Dorsolateral prefrontal cortex (tissue), 118 donors: Measurements from ENCODE around the gene BANF1. TPM values are rescaled to one million over a fixed set of nuclear protein-coding genes. Genes with fewer than 3 reads are reported as not detected.

ENCODE experiments used
- total RNA-seq, 120 experiments: library from RNA; stranded (reverse); gene quantifications; one replicate each; pipeline versions ENCODE4 v1.2.3 to v1.2.4, GENCODE V29; 2022

Gene BANF1
- total RNA-seq, 120 experiments from 2014 or later = 89.7 to 186 (median 129) TPM

Other genes with a start within 250 kb of the BANF1 start
- gene AP5B1, start 221.5 kb upstream of the BANF1 start, total RNA-seq = 10 to 100 TPM; 12.0 to 32.4 (median 19.6) TPM
- gene OVOL1, start 215.4 kb upstream of the BANF1 start, total RNA-seq = 1 to 10 TPM in 4 of 120 experiments, under 1 TPM in 50, not detected in 66; 0.12 to 1.6 (median 0.31) TPM
- gene SNX32, start 168.5 kb upstream of the BANF1 start, total RNA-seq = 10 to 100 TPM; 18.6 to 78.2 (median 41.0) TPM
- 100 to 1,000 TPM; 509 to 985 (median 862) TPM for gene CFL1, start 144.3 kb upstream of the BANF1 start, total RNA-seq
- 10 to 100 TPM; 26.5 to 53.6 (median 39.9) TPM for gene MUS81, start 142.1 kb upstream of the BANF1 start, total RNA-seq
- 10 to 100 TPM; 16.5 to 72.1 (median 33.7) TPM for gene EFEMP2, start 129.7 kb upstream of the BANF1 start, total RNA-seq
- 1 to 10 TPM in 14 of 120 experiments, under 1 TPM in 32, not detected in 74; 0.32 to 2.9 (median 0.65) TPM for gene CTSW, start 122.7 kb upstream of the BANF1 start, total RNA-seq
- 100 to 1,000 TPM in 19 of 120 experiments, 10 to 100 TPM in 101; 56.1 to 115 (median 86.6) TPM for gene FIBP, start 114.0 kb upstream of the BANF1 start, total RNA-seq
- gene CCDC85B, start 111.8 kb upstream of the BANF1 start, total RNA-seq = 100 to 1,000 TPM in 4 of 120 experiments, 10 to 100 TPM in 116; 37.7 to 126 (median 71.6) TPM
- 1 to 10 TPM in 55 of 120 experiments, under 1 TPM in 41, not detected in 24; 0.30 to 6.6 (median 1.2) TPM for gene FOSL1, start 102.1 kb upstream of the BANF1 start, total RNA-seq
- gene C11orf68, start 83.4 kb upstream of the BANF1 start, total RNA-seq = 10 to 100 TPM; 53.5 to 95.7 (median 73.6) TPM
- gene DRAP1, start 83.1 kb upstream of the BANF1 start, total RNA-seq = 100 to 1,000 TPM in 49 of 120 experiments, 10 to 100 TPM in 71; 54.9 to 148 (median 96.3) TPM
- under 1 TPM in 8 of 120 experiments, not detected in 112; 0.35 to 0.86 (median 0.52) TPM for gene TSGA10IP, start 57.0 kb upstream of the BANF1 start, total RNA-seq
- gene SART1, start 40.8 kb upstream of the BANF1 start, total RNA-seq = 10 to 100 TPM; 31.8 to 73.9 (median 52.1) TPM
- 10 to 100 TPM; 25.8 to 57.5 (median 36.4) TPM for gene EIF1AD, start 346 bp upstream of the BANF1 start, total RNA-seq
- under 1 TPM in 6 of 120 experiments, not detected in 114; 0.64 to 0.85 (median 0.71) TPM for gene CST6, start 9.5 kb downstream of the BANF1 start, total RNA-seq
- gene CATSPER1, start 24.0 kb downstream of the BANF1 start, total RNA-seq = 1 to 10 TPM in 2 of 120 experiments, under 1 TPM in 20, not detected in 98; 0.16 to 1.2 (median 0.36) TPM
- 10 to 100 TPM in 73 of 120 experiments, 1 to 10 TPM in 47; 3.8 to 17.5 (median 10.5) TPM for gene GAL3ST3, start 46.7 kb downstream of the BANF1 start, total RNA-seq
- gene SF3B2, start 49.9 kb downstream of the BANF1 start, total RNA-seq = 100 to 1,000 TPM; 120 to 225 (median 154) TPM
- gene PACS1, start 67.8 kb downstream of the BANF1 start, total RNA-seq = 100 to 1,000 TPM in 42 of 120 experiments, 10 to 100 TPM in 78; 58.1 to 131 (median 95.3) TPM